ENCODE measurements around the gene MITF.
"Not testable (repeated sequence)": the region's sequence is repeated elsewhere in the genome, so short reads cannot be mapped to it uniquely, and the experiment has no call there.

MITF gene

GRCh38 chr3:69791106-69791505 is 51.8 kb downstream of the MITF start:
- FAIRE-seq: peak; percentile 43

- peak; percentile 97 for FAIRE-seq
Observed at GRCh38 chr3:69791919-69792399, 52.7 kb downstream of the MITF start.

- not testable (repeated sequence) for FAIRE-seq
Observed at GRCh38 chr3:69796126-69796525, 56.9 kb downstream of the MITF start.

- FAIRE-seq: no peak
Observed at GRCh38 chr3:69803681-69804270, 64.5 kb downstream of the MITF start.

GRCh38 chr3:69805491-69805890 is 66.2 kb downstream of the MITF start:
- no peak for FAIRE-seq

GRCh38 chr3:69806735-69807438 is 67.6 kb downstream of the MITF start:
- peak; percentile 15 for FAIRE-seq

- FAIRE-seq: no peak
Observed at GRCh38 chr3:69807674-69808073, 68.4 kb downstream of the MITF start.

- no peak for FAIRE-seq
Observed at GRCh38 chr3:69809076-69809835, 70.0 kb downstream of the MITF start.

GRCh38 chr3:69811452-69812401 is 72.5 kb downstream of the MITF start:
- no peak for FAIRE-seq

GRCh38 chr3:69815970-69816369 is 76.7 kb downstream of the MITF start:
- no peak for FAIRE-seq

- no peak for FAIRE-seq
Observed at GRCh38 chr3:69817988-69818387, 78.7 kb downstream of the MITF start.

- no peak for FAIRE-seq
Observed at GRCh38 chr3:69819282-69819681, 80.0 kb downstream of the MITF start.

- FAIRE-seq: no peak
Observed at GRCh38 chr3:69821133-69821532, 81.9 kb downstream of the MITF start.

GRCh38 chr3:69823743-69824142 is 84.5 kb downstream of the MITF start:
- no peak for FAIRE-seq

- FAIRE-seq: no peak
Observed at GRCh38 chr3:69825446-69825845, 86.2 kb downstream of the MITF start.

- no peak for FAIRE-seq
Observed at GRCh38 chr3:69827127-69827526, 87.9 kb downstream of the MITF start.

GRCh38 chr3:69828817-69829216 is 89.6 kb downstream of the MITF start:
- FAIRE-seq: no peak

GRCh38 chr3:69830147-69830546 is 90.9 kb downstream of the MITF start:
- FAIRE-seq: no peak

GRCh38 chr3:69831737-69832136 is 92.5 kb downstream of the MITF start:
- FAIRE-seq: no peak

GRCh38 chr3:69833591-69833990 is 94.3 kb downstream of the MITF start:
- no peak for FAIRE-seq

- FAIRE-seq: peak; percentile 62
Observed at GRCh38 chr3:69838217-69838616, 99.0 kb downstream of the MITF start.

GRCh38 chr3:69838696-69839515 is 99.6 kb downstream of the MITF start:
- no peak for FAIRE-seq
